ENCODE results near the gene CROCC2. TPM values are rescaled to one million over a fixed set of nuclear protein-coding genes. Genes with fewer than 3 reads are reported as not detected.

CROCC2 gene
- total and polyA plus RNA-seq, 2 of the 13 experiments (the other 11 are each of a cell fraction or from before 2014, with no cell fraction given) = not detected

DNA sequence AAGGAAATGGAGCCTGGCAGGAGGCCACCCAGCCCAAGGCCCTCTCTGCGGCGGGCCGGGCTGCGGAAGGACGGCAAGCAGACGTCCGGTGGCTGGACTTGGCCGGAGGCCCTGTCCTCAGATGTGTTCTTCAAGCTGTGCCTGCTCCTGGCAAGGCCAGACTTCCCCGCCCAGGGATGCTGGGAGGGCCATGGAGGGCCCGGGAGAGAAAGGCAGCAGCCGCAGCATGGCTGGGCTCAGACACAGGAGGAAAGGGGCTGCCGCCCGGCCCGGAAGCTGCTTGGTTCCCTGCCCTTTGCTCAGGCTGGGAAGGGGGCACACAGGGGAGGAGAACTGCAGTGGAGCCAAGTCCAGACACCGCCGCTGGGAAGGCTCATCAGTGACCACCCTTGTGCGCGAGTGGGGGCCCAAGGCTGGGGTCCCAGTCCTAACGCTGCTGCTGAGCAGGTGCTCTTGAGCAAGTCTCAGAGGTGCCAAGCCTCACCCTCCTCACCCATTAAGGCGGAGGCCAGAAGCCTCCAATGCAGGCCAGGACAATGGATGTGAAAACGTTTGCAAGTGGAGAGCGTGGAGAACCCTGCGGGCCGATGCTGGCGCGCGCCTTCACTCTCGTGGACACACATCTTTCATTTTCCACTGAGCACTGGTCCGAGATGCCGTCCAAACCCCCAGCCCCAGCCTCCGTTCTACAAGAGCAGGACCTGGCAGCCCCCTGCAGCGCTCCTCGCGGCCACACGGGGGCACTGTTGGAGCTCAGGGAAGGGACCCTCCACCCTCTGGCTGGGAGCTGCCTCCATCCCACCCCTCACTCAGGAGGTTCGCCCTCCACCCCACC lies 7.9 kb downstream of the CROCC2 start (continued):
- TF ChIP-seq, protein P1, sequence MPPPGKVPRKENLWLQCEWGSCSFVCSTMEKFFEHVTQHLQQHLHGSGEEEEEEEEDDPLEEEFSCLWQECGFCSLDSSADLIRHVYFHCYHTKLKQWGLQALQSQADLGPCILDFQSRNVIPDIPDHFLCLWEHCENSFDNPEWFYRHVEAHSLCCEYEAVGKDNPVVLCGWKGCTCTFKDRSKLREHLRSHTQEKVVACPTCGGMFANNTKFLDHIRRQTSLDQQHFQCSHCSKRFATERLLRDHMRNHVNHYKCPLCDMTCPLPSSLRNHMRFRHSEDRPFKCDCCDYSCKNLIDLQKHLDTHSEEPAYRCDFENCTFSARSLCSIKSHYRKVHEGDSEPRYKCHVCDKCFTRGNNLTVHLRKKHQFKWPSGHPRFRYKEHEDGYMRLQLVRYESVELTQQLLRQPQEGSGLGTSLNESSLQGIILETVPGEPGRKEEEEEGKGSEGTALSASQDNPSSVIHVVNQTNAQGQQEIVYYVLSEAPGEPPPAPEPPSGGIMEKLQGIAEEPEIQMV (CRISPR knock-in tag; IDR thresholded peaks at IDR 0.05; ENCODE audit: low read depth) = 0 out of 2 replicates have a peak, but pooled peaks have one; percentile 43
- TF ChIP-seq, protein P2, sequence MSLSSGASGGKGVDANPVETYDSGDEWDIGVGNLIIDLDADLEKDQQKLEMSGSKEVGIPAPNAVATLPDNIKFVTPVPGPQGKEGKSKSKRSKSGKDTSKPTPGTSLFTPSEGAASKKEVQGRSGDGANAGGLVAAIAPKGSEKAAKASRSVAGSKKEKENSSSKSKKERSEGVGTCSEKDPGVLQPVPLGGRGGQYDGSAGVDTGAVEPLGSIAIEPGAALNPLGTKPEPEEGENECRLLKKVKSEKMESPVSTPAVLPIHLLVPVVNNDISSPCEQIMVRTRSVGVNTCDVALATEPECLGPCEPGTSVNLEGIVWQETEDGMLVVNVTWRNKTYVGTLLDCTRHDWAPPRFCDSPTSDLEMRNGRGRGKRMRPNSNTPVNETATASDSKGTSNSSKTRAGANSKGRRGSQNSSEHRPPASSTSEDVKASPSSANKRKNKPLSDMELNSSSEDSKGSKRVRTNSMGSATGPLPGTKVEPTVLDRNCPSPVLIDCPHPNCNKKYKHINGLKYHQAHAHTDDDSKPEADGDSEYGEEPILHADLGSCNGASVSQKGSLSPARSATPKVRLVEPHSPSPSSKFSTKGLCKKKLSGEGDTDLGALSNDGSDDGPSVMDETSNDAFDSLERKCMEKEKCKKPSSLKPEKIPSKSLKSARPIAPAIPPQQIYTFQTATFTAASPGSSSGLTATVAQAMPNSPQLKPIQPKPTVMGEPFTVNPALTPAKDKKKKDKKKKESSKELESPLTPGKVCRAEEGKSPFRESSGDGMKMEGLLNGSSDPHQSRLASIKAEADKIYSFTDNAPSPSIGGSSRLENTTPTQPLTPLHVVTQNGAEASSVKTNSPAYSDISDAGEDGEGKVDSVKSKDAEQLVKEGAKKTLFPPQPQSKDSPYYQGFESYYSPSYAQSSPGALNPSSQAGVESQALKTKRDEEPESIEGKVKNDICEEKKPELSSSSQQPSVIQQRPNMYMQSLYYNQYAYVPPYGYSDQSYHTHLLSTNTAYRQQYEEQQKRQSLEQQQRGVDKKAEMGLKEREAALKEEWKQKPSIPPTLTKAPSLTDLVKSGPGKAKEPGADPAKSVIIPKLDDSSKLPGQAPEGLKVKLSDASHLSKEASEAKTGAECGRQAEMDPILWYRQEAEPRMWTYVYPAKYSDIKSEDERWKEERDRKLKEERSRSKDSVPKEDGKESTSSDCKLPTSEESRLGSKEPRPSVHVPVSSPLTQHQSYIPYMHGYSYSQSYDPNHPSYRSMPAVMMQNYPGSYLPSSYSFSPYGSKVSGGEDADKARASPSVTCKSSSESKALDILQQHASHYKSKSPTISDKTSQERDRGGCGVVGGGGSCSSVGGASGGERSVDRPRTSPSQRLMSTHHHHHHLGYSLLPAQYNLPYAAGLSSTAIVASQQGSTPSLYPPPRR (CRISPR knock-in tag; IDR thresholded peaks at IDR 0.05; ENCODE audit: borderline replicate concordance) = no peak; the same call in 1 of the 2 replicates
- no peak for TF ChIP-seq DDIT3 (CRISPR knock-in tag; IDR thresholded peaks at IDR 0.05)
- TF ChIP-seq RCOR2 (CRISPR knock-in tag; IDR thresholded peaks at IDR 0.05) = 0 out of 2 replicates have a peak, but pooled peaks have one; percentile 33
- no peak for TF ChIP-seq NFE2 (CRISPR knock-in tag; IDR thresholded peaks at IDR 0.05)
- no peak for TF ChIP-seq GFI1 (CRISPR knock-in tag; IDR thresholded peaks at IDR 0.05; ENCODE audit: borderline replicate concordance)
- TF ChIP-seq PRDM15 (CRISPR knock-in tag; IDR thresholded peaks at IDR 0.05) = no peak
- TF ChIP-seq TOPORS (CRISPR knock-in tag; IDR thresholded peaks at IDR 0.05) = no peak
- no peak for TF ChIP-seq TCF7L2 (IDR thresholded peaks at IDR 0.05; ENCODE audit: low read depth, low read length)
- no peak for TF ChIP-seq ZNF550 (CRISPR knock-in tag; IDR thresholded peaks at IDR 0.05; ENCODE audit: borderline replicate concordance)
- no peak for TF ChIP-seq ISL2 (CRISPR knock-in tag; IDR thresholded peaks at IDR 0.05)
- no peak; the same call in 1 of the 2 replicates for TF ChIP-seq TBX2 (CRISPR knock-in tag; IDR thresholded peaks at IDR 0.05; ENCODE audit: borderline replicate concordance)
- no peak for TF ChIP-seq BRCA1 (CRISPR knock-in tag; IDR thresholded peaks at IDR 0.05)
- TF ChIP-seq KDM2A (CRISPR knock-in tag; IDR thresholded peaks at IDR 0.05; ENCODE audit: borderline replicate concordance, low read depth) = no peak; the same call in 1 of the 2 replicates
- TF ChIP-seq POLR2AphosphoS2 (IDR thresholded peaks at IDR 0.05; ENCODE audit: low read depth, low read length) = no peak
- peak; percentile 68; the same call in 1 of the 2 replicates for TF ChIP-seq MEIS1 (CRISPR knock-in tag; IDR thresholded peaks at IDR 0.05; ENCODE audit: borderline replicate concordance)
- TF ChIP-seq CHCHD3 (CRISPR knock-in tag; IDR thresholded peaks at IDR 0.05) = 0 out of 2 replicates have a peak, but pooled peaks have one; percentile 26

All from HepG2 (cell line).